Omental fat pad (tissue), 4 donors: Measurements from ENCODE around the gene SLC12A7. TPM values are rescaled to one million over a fixed set of nuclear protein-coding genes. Genes with fewer than 3 reads are reported as not detected.

Experiments
- ATAC-seq: fragments of 150-250 bp; one replicate; pipeline ENCODE4 v1.9.1; 2016; ENCODE audit warnings: mild to moderate bottlenecking, moderate library complexity; ENCODE audit not compliant: low FRiP score
- DNase-seq: peaks from one replicate; pipeline ENCODE4 v3.0.0-alpha.2; 2019; ENCODE audit warnings: low spot score
- total RNA-seq, 4 donors: library from RNA; depleted of rRNA; stranded (reverse); fragments of >200 nt; gene quantifications; one replicate each; pipeline ENCODE4 v1.1.0, GENCODE V29; 2016
- TF ChIP-seq, protein P1 (sequence below), 3 donors: fragments of 450-650 bp; IDR thresholded peaks; one replicate each; pipeline ENCODE4 v1.5.1; 2016 to 2017; ENCODE audit warnings: antibody characterized with exemption in 3 of 3, mild to moderate bottlenecking in 3 of 3, moderate library complexity in 2 of 3

The SLC12A7 gene
- total RNA-seq, 4 donors from 2014 or later: 17.2 to 39.0 (median 27.5) TPM

DNA sequence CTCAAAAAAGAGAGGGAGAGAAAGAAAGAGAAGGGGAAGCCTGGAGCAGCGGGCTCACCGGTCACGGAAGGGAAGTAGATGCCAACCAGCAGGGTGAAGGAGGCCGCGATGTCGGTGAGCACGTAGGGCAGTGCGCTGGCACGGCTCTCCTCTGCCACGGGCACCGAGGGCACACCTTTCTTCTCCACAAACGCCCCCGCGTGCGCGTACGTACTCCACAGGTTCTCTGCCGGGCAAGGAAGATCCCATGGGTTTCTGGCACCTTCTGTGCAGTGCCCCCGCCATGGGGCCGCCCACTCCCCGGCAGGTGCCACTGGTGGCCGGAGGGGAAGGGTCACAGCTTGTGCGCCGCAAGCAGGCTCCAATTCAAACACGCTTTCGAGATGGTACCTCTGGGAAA, 30.3 kb downstream of the SLC12A7 start:
- TF ChIP-seq, protein P1, sequence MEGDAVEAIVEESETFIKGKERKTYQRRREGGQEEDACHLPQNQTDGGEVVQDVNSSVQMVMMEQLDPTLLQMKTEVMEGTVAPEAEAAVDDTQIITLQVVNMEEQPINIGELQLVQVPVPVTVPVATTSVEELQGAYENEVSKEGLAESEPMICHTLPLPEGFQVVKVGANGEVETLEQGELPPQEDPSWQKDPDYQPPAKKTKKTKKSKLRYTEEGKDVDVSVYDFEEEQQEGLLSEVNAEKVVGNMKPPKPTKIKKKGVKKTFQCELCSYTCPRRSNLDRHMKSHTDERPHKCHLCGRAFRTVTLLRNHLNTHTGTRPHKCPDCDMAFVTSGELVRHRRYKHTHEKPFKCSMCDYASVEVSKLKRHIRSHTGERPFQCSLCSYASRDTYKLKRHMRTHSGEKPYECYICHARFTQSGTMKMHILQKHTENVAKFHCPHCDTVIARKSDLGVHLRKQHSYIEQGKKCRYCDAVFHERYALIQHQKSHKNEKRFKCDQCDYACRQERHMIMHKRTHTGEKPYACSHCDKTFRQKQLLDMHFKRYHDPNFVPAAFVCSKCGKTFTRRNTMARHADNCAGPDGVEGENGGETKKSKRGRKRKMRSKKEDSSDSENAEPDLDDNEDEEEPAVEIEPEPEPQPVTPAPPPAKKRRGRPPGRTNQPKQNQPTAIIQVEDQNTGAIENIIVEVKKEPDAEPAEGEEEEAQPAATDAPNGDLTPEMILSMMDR (IDR thresholded peaks at IDR 0.05): no peak
- ATAC-seq (no peak), DNase-seq (no peak)

DNA sequence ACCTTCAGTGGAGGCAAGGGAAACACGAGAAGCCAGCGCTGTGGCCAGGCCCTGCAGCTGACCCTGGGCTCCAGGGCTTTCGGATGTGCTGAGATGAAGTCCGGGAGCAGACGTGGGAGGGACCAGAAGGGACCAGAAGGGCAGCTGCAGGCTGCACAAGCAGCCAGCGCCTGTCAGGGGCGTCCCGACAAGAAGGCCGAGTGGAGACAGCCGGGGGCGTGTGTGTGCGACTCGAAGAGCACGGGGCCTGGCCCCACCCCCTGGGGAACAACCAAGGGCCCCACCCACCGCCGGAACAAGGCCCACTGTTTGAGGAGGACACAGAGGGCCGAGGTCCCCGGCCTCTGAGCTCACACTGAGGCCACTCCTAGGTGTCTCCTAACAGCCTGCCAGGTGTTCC, 31.4 kb downstream of the SLC12A7 start:
- TF ChIP-seq, protein P1 (IDR thresholded peaks at IDR 0.05): no peak
- ATAC-seq: no peak
- DNase-seq: no peak

DNA sequence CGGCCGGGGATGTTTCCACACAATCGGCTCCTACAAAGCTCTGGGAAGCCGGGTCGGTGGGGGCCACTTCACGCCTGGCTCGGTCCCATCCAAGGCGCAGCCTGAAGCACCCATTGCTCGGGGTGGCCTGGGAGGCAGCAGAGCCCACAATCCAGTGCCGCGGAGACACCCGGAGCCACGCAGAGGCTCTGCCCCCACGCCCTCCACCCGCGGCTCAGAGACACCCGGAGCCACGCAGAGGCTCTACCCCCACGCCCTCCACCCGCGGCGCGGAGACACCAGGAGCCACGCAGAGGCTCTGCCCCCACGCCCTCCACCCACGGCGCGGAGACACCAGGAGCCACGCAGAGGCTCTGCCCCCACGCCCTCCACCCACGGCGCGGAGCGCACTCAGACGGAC, 31.9 kb downstream of the SLC12A7 start:
- ATAC-seq (no peak), DNase-seq (no peak)
- TF ChIP-seq, protein P1 (IDR thresholded peaks at IDR 0.05): no peak

DNA sequence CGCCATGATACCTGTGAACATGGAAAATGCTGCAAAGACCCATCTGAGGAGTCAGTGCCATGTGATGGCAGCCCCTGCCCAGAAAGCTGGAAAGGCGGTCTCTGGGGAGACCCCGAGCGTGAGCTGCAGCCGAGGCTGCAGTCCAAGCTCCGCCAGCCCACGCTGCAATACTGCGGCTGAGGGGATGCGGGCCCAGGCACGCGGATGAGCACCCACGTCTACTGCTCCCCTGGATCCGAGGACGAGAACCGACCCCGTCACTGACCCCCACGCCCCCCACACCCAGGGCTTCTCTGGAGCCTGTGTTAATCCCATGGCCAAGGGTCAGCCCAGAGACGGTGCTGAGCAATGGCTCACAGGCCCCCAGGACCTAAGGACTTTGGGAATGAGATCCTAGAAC, 32.4 kb downstream of the SLC12A7 start:
- DNase-seq (no peak), ATAC-seq (no peak)
- TF ChIP-seq, protein P1 (IDR thresholded peaks at IDR 0.05): no peak

DNA sequence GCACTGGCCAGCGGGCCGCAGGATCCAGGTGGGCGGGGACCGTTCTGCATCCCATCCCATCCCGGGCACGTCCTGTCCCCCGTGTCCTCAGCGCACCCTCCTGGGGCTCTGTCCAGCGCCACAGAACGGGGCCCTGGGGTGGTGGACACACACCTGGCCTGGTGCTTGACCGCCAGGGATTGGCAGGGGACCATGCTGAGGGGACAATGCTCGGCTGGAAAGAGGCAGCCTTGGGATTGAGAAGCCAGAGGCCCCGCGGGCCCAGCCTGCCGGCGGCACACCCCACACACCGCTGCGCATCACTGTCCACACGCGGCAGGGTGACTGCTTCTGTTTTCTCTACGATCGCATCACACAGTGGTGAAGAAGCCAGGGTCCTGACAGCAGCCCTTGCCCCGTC, 33.0 kb downstream of the SLC12A7 start:
- DNase-seq (no peak), ATAC-seq (no peak)
- TF ChIP-seq, protein P1 (IDR thresholded peaks at IDR 0.05): no peak

DNA sequence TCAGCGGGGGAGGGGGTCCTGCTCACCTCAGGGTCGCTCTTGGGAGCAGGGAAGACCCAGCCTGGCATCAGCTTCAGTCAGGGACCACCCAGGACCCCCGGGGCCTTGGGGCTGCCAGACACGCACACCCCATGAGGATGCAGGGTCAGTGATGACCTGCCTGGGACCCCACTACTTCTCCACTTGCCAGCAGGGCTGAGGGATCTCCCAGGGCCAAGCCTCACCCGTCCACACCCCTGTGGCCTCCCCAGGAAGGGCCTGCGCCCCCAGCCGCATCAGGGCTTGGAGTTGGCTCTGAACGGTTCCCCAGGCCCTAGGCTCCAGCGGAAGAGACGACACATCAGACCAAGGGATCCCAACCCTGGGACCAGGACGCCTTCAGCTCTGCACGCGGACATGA, 33.7 kb downstream of the SLC12A7 start:
- no peak for DNase-seq
- ATAC-seq: no peak
- TF ChIP-seq, protein P1 (IDR thresholded peaks at IDR 0.05): no peak

DNA sequence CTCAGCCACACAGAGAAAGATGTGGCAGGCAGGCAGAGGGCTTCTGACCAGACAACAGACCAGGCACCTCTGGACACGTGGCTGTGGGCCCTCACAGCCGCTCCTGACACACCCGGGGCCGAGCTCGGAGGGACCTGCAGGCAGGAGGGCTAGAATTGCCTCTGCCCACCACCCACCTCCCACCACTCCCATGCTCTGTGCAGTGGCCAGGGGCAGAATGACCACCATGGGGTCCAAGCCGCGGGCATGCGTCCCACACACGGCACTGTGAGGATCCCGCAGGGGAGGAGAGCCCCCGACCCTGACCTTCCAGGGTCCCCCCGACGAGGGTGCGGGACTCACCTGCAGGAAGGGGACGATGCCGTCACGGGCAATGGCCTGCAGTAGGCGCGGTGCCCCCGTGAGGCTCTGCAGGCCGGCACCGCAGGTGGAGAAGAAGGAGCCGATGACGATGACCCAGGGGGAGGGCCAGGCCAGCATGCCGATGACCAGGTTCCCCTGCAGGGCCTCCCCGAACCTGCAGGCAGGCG, 34.3 kb downstream of the SLC12A7 start:
- DNase-seq: no peak
- no peak for ATAC-seq
- TF ChIP-seq, protein P1 (IDR thresholded peaks at IDR 0.05): no peak
